Measurements from ENCODE around the gene WDR38.

The WDR38 gene

GRCh38 chr9:124881138-124881743 is 28.0 kb downstream of the WDR38 start:
- no peaks in the 10 kb centered on the region for H3K27me3 Mint-ChIP-seq

GRCh38 chr9:124882231-124882630 is 29.0 kb downstream of the WDR38 start:
- H3K4me1 Mint-ChIP-seq = peaks cover 2% of the 10 kb centered on the region
- H3K27ac Mint-ChIP-seq = no peak overlapping the region
- no peaks in the 10 kb centered on the region for H3K9me3 Mint-ChIP-seq
- no peaks in the 10 kb centered on the region for H3K27me3 Mint-ChIP-seq
- no peak overlapping the region for H3K4me3 Mint-ChIP-seq
- H3K36me3 Mint-ChIP-seq = peaks cover 30% of the 10 kb centered on the region

More at GRCh38 chr9:124881138-124881743, 28.0 kb downstream of the WDR38 start:
- H3K36me3 Mint-ChIP-seq = peaks cover 27% of the 10 kb centered on the region
- no peak overlapping the region for H3K4me3 Mint-ChIP-seq
- H3K4me1 Mint-ChIP-seq = peaks cover 7% of the 10 kb centered on the region
- H3K27ac Mint-ChIP-seq = no peak overlapping the region
- H3K9me3 Mint-ChIP-seq = no peaks in the 10 kb centered on the region

GRCh38 chr9:124884376-124884775 is 31.1 kb downstream of the WDR38 start:
- no peaks in the 10 kb centered on the region for H3K9me3 Mint-ChIP-seq
- no peaks in the 10 kb centered on the region for H3K4me1 Mint-ChIP-seq
- H3K27ac Mint-ChIP-seq = no peak overlapping the region
- H3K27me3 Mint-ChIP-seq = no peaks in the 10 kb centered on the region
- peaks cover 30% of the 10 kb centered on the region for H3K36me3 Mint-ChIP-seq
- H3K4me3 Mint-ChIP-seq = no peak overlapping the region

- no peak overlapping the region for H3K27ac Mint-ChIP-seq
- H3K4me1 Mint-ChIP-seq = no peaks in the 10 kb centered on the region
- peaks cover 2% of the 10 kb centered on the region for H3K27me3 Mint-ChIP-seq
- H3K9me3 Mint-ChIP-seq = no peaks in the 10 kb centered on the region
- peaks cover 39% of the 10 kb centered on the region for H3K36me3 Mint-ChIP-seq
- H3K4me3 Mint-ChIP-seq = no peak overlapping the region
Observed at GRCh38 chr9:124885551-124885950, 32.3 kb downstream of the WDR38 start.

- H3K27ac Mint-ChIP-seq = no peak overlapping the region
- H3K36me3 Mint-ChIP-seq = peaks cover 43% of the 10 kb centered on the region
- H3K9me3 Mint-ChIP-seq = no peaks in the 10 kb centered on the region
- no peaks in the 10 kb centered on the region for H3K4me1 Mint-ChIP-seq
- H3K4me3 Mint-ChIP-seq = no peak overlapping the region
- H3K27me3 Mint-ChIP-seq = peaks cover 5% of the 10 kb centered on the region
Observed at GRCh38 chr9:124886461-124886860, 33.2 kb downstream of the WDR38 start.

GRCh38 chr9:124886866-124887492 is 33.7 kb downstream of the WDR38 start:
- Mint-ChIP-seq H3K4me1 (no peaks in the 10 kb centered on the region), H3K9me3 (no peaks in the 10 kb centered on the region), H3K27me3 (peaks cover 5% of the 10 kb centered on the region), H3K27ac (no peak overlapping the region), H3K36me3 (peaks cover 41% of the 10 kb centered on the region), H3K4me3 (no peak overlapping the region)

- Mint-ChIP-seq H3K36me3 (peaks cover 43% of the 10 kb centered on the region), H3K27ac (no peak overlapping the region), H3K27me3 (peaks cover 7% of the 10 kb centered on the region), H3K4me1 (no peaks in the 10 kb centered on the region), H3K4me3 (no peak overlapping the region), H3K9me3 (no peaks in the 10 kb centered on the region)
Observed at GRCh38 chr9:124887832-124888231, 34.6 kb downstream of the WDR38 start.

GRCh38 chr9:124889006-124889405 is 35.7 kb downstream of the WDR38 start:
- Mint-ChIP-seq H3K27me3 (peaks cover 7% of the 10 kb centered on the region), H3K4me3 (no peak overlapping the region), H3K9me3 (no peaks in the 10 kb centered on the region), H3K36me3 (peaks cover 49% of the 10 kb centered on the region), H3K4me1 (no peaks in the 10 kb centered on the region), H3K27ac (no peak overlapping the region)

- H3K36me3 Mint-ChIP-seq = peaks cover 45% of the 10 kb centered on the region
- H3K4me1 Mint-ChIP-seq = peaks cover 9% of the 10 kb centered on the region
- no peaks in the 10 kb centered on the region for H3K9me3 Mint-ChIP-seq
- H3K4me3 Mint-ChIP-seq = no peak overlapping the region
- peaks cover 7% of the 10 kb centered on the region for H3K27me3 Mint-ChIP-seq
- H3K27ac Mint-ChIP-seq = no peak overlapping the region
Observed at GRCh38 chr9:124890179-124890578, 36.9 kb downstream of the WDR38 start.

- Mint-ChIP-seq H3K36me3 (peaks cover 29% of the 10 kb centered on the region), H3K27me3 (peaks cover 7% of the 10 kb centered on the region), H3K9me3 (no peaks in the 10 kb centered on the region), H3K27ac (no peak overlapping the region), H3K4me1 (peaks cover 18% of the 10 kb centered on the region), H3K4me3 (peak overlapping the region; percentile 36)
Observed at GRCh38 chr9:124894035-124894740, 40.9 kb downstream of the WDR38 start.

GRCh38 chr9:124894741-124895170 is 41.5 kb downstream of the WDR38 start:
- Mint-ChIP-seq H3K36me3 (peaks cover 27% of the 10 kb centered on the region), H3K27me3 (peaks cover 7% of the 10 kb centered on the region), H3K4me1 (peaks cover 18% of the 10 kb centered on the region), H3K9me3 (no peaks in the 10 kb centered on the region), H3K27ac (no peak overlapping the region), H3K4me3 (no peak overlapping the region)

- no peaks in the 10 kb centered on the region for H3K27me3 Mint-ChIP-seq
- H3K36me3 Mint-ChIP-seq = peaks cover 18% of the 10 kb centered on the region
- H3K4me1 Mint-ChIP-seq = peaks cover 18% of the 10 kb centered on the region
- no peak overlapping the region for H3K27ac Mint-ChIP-seq
- H3K4me3 Mint-ChIP-seq = no peak overlapping the region
- H3K9me3 Mint-ChIP-seq = no peaks in the 10 kb centered on the region
Observed at GRCh38 chr9:124897570-124898460, 44.6 kb downstream of the WDR38 start.

- Mint-ChIP-seq H3K36me3 (peaks cover 17% of the 10 kb centered on the region), H3K4me3 (no peak overlapping the region), H3K27ac (no peak overlapping the region), H3K4me1 (peaks cover 11% of the 10 kb centered on the region), H3K9me3 (no peaks in the 10 kb centered on the region), H3K27me3 (peaks cover 2% of the 10 kb centered on the region)
Observed at GRCh38 chr9:124899845-124900244, 46.6 kb downstream of the WDR38 start.

GRCh38 chr9:124906966-124907365 is 53.7 kb downstream of the WDR38 start:
- Mint-ChIP-seq H3K27me3 (peaks cover 2% of the 10 kb centered on the region), H3K4me3 (no peak overlapping the region), H3K36me3 (peaks cover 35% of the 10 kb centered on the region), H3K4me1 (no peaks in the 10 kb centered on the region), H3K27ac (no peak overlapping the region), H3K9me3 (no peaks in the 10 kb centered on the region)
